Activated naive CD4-positive, alpha-beta T cell (primary cell): ENCODE results near the gene SERPINA12.

Experiments used
- DNase-seq, 4 experiments: peaks; one replicate each; lab custom pipeline; 2025; lab: John Stamatoyannopoulos, UW

SERPINA12 gene, protein sequence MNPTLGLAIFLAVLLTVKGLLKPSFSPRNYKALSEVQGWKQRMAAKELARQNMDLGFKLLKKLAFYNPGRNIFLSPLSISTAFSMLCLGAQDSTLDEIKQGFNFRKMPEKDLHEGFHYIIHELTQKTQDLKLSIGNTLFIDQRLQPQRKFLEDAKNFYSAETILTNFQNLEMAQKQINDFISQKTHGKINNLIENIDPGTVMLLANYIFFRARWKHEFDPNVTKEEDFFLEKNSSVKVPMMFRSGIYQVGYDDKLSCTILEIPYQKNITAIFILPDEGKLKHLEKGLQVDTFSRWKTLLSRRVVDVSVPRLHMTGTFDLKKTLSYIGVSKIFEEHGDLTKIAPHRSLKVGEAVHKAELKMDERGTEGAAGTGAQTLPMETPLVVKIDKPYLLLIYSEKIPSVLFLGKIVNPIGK

DNA sequence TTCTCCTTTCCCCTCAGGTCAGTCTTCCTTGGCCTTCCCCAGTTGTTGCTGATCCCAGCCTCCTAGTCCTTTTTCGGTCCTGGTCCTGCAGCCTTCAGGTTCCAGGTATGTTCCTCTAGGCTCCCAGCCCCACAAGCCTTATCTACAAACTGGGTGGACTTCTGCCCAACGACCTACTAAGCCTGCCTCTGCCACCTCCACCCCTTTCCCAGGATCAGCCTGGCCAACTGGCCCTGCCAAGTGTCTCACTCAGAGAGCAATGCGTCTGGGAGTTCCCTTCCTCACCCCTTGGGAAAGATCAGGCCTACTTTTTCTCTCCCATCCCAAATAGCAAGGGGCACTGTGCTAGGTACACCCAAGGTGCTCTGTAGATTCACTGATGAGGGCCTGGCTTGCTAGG lies at the start of gene SERPINA12:
Gene SERPINA12, minus strand, starts transcription at position 114 of the 400 bp plus-strand sequence. CDS start 11,072 bp downstream, outside the sequence.
- no peak for DNase-seq

DNA sequence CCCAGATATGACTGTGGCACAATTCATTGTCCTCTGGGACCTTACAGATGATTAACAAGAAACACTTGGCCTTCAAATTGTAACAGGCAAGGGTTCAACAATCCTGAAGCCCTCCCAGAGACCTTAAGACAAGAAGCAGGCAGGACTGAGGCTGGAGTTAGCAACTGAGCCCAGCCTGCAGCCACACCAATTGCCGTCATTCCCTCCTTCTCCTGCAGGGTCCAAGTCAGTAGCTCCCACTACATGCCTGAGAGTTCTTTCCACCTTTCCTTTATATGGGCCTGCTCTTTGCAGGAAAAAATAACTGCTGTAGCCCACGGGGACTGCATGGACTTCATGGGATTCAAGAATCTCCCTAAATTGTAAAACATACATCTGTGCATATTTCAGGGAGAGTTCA lies 49.6 kb upstream of the SERPINA12 start:
- DNase-seq: no peak

DNA sequence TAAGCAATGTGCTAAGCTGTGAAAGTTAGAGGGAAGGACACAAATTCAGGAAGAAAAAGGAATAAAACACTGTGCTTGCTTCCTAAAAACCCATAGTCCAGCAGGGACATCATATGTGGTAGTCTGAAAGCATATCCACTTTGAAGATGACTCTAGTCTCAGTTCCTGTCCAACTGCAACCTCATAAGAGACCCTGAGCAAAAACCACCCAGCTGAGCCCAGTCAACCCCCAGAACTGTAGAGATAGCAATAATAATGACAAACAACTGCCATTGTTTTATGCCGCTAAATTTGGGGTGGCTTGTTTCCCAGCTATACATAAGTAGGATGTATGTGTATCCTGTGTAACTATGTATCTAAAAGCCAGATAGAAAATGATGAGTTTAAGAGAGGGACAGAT lies 48.1 kb upstream of the SERPINA12 start:
- no peak for DNase-seq

DNA sequence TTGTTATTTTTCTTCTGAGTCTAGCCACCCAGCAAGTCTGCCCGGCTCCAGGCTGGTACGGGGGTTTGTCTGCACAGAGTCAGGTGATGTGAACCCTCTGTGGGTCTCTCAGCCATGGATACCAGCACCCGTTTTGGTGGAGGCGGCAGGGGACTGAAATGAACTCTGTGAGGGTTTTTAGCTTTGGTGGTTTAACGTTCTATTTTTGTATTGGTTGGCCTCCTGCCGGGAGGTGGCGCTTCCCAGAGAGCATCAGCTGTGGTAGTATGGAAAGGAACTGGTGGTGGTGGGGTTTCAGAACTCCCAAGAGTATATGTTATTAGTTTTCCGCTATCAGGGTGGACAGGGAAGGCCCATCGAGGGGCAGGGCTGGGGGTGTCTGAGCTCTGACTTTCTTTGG lies 46.7 kb upstream of the SERPINA12 start:
- no peak for DNase-seq

DNA sequence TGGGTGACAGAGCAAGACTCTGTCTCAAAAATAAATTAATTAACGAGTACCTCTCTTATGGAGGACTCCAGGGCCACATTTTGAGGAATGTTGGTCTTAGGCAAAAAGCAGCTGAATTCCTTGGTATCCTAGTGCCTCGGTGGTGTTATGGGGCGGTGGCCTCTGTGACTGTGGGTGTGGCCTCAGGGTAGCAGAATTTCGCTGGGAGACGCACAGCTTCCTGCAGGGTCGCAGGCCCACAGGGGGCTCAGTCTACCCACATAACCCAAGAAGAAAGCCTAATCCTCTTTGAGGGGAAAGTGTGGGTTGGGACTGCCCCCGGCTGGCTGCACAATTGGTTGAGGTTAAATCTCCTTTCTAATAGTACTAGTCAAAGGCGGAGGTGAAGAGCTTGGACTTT lies 40.8 kb upstream of the SERPINA12 start:
- DNase-seq: no peak

DNA sequence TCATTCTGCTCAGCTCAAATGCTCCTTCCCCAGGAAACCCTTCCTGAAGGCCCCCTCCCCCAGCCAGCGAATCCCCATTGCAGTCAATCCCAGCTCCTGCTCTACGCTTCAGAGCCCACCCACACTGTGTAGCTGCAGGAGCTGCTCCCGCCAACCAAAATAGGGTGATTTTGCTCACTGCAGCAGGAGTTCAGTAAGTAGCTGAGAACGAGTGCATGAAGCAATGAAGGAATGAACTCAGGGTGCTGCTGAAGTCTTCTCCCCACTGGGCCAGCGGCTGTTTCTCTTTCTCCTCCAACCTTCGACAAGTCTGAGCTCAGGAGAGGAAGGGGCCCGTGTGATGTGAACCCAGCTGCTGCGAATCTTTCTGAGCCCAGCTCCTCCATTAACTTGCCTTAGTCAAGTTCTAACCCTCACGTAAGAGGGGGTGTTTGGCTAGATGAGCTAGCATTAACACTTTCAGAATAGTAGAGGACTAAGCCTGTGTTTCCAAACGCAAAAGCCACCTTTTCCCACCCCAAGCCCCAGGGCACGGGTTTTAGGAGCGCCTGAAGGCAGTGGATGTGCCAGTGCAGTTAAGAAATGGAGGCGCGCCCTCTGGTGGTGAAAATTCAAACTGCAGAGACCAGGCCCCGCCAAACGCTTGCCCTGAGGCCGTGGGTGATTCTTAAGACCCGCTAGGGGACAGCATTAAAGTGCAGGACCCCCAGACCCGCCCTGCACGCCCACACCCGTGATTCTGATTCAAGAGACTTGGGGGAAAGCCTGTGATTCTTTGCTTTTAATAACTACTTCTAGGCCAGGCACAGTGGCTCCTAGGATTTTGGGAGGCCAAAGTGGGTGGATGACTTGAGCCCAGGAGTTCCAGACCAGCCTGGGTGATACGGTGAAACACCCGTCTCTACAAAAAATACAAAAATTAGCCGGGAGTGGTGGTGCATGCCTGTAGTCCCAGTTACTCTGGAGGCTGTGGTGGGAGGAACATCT lies 40.0 kb upstream of the SERPINA12 start:
- DNase-seq: peak; percentile 5 to 40 (median 6)

DNA sequence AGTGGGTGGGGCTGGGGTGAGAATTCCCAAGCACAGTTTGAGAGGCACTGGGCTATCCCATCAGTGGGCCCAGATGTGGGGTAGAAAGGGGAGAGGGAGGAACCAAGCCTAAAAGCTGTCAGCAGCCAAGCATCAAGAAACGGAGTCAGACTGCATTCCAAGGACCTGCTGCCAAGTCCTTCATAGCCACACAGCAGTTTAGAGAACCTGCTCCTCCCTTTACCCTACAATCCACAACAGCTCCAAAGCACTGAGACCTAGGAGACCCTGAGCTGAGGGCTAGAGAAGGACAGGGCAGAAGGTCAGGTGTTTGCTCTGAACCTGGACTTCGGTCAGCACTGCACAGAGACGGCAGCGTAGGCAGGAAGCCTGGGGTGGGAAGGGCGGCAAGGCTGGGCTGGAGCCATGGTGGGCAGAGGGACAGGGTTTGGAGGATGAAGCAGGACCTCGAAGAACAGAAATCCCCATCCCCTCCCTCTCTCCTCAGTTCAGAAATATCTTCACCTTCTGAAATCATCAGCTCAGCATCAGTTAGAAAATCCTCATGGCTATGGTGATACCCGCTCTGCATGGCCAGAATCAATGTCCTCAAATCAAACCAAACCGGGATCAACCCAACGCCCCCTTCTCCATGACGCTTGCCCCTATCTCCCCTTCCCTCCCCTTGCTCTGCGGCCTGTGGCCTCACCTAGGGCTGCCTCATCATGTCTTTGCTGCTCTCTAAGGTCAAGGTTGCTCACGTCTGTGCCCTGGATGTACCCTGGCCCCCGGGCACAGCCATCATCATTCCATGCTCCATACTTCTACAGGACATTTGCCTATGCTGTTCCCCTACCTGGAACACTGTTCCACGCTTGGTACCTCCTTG lies 39.1 kb upstream of the SERPINA12 start:
- no peak for DNase-seq

DNA sequence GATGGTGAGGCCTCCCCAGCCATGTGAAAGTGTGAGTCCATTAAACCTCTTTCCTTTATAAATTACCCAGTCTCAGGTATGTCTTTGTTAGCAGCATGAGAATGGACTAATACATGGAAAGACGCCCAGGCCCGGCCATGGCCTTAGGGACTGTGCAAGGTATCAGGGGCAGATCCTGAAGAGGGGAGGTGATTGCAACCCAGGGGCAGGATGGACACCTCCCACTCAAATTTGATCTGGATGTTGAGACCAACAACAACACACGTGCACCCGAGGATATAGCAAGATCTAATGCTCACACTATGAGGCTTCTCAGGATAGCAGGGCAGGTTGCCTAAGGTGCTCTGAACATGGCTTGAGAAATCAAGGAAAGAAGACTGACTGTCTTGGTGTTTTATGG lies 38.5 kb upstream of the SERPINA12 start:
- no peak for DNase-seq

DNA sequence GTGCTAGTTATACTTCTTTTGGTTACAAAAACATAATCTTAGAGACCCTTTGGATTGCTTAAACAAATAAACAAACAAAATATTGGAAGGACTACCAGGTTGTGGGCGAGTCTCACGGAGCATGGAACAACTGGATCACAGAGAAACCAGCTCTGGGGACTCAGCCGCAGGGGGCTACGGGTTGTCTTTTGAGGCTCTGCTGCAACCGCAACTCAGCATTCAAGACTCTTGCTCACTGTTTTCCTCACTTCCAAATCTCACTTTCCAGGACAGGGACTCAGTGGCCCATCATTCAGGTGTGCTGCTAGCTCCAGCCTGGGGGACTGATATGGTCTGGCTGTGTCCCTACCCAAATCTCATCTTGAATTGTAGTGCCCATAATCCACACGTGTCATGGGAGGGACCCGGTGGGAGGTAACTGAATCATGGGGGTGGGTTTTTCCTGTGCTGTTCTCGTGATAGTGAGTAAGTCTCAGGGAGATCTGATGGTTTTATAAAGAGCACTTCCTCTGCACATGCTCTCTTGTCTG lies 37.9 kb upstream of the SERPINA12 start:
- DNase-seq: no peak

DNA sequence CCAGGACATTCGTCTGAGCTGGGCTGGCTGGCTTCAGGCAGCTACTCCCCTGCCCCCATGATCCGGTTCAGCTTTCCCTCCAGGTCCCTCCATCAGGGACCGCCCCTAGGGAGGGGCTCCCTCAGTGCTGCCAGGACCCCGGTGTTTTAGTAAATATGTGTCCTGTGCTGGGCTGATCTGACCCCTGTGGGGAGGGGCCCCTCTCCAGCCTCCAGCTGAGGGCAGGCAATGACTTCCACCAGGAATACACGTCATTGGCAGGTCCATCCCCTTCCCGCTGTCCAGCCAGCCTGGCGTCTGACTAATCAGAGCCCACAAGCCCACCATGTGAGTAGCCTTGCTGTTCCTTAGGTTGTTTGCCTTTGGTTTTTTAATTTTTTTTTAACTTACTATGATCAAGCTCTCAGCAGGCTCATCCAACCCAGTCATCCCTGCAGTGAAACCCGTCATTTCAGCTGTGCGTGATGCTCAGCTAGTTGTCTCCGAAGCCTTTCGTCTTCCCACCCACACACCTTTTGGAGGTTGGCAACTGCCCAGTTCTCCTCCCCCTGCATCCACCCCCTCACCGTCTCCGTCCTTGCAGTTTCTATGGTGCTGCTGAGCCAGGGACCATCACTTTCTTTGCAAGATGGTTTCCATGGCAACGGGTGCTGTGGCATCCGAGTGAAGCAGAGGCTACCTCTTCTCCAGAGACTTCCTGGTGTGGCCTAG lies 36.0 kb upstream of the SERPINA12 start:
- DNase-seq: no peak

DNA sequence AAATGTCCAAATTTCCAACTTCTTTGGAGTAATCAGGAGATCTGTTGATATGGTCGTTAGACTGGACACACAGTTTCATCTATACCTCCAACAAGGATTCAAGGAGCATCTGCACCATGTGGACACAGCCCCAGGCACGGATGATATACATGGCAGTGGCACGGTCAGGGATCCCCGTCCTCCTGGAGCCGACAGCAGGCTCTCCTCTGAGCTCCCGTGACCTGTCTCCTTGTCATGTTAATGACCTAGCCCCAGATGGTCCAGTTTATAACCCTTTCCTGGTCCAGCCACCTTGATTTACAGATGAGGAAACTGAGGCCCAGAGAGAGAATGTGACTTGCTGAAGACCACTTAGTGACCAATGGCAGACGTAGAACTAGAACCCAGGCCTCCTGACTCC lies 35.5 kb upstream of the SERPINA12 start:
- DNase-seq: no peak

DNA sequence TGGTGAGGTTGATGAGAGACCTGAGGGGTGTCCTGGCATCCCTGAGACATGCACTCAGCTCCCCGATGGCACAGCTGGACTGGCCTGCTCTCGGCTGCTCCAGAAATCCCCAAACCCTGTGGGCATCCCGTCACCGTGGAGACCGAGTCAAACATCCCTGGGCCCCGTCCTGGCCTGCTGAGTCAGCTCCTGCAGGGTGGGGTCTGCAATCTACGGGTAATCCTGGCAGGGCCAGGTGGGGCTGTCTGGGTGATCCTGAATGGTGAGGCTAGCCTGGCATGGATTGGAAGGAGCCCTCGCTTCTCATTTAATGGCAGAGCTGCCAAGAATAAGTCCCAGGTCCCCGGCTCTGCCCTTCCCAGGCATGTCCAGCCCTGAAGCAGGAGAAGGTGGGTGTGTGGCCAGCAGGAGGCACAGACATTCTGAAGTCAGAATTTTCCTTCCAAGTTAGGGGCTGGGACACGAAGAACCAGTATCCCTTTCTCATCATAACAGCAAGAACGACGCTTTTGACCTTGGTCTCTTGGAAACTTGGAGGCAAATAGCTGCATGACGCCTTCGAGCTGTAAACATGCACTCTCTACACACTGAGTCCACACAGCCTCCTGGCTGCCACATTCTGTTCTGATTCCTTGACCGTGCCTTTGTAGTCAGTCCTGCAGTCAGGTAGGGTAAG lies 34.3 kb upstream of the SERPINA12 start:
- no peak for DNase-seq

DNA sequence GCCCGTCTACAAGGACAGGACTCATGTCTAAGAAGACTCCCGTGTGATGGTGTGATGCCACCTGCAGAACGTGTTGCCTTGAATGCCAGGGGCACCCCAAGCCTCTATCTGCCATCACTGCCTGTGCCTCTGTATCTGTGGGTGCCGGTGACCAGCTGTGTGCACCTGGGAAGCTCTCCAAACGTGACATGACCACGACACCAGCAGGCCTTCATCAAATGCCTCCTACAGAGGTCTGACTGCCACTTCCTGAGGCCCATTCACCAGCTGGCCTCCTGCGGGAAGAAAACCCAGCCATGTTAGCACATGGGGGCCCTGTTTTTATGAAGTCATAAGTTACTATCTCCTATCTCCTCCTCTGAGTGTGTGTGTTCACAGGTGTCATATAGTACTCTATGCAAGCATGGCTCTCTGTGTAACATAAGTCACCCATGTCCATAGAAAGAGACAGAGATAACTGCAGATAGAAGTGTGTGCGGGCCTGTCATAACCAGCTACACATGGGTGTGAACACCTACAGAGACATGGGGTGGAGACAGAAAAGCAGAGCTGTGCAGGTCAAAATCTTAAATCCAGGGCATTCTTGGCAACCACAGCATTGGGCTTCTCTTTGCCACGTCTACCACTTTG lies 33.7 kb upstream of the SERPINA12 start:
- no peak for DNase-seq

DNA sequence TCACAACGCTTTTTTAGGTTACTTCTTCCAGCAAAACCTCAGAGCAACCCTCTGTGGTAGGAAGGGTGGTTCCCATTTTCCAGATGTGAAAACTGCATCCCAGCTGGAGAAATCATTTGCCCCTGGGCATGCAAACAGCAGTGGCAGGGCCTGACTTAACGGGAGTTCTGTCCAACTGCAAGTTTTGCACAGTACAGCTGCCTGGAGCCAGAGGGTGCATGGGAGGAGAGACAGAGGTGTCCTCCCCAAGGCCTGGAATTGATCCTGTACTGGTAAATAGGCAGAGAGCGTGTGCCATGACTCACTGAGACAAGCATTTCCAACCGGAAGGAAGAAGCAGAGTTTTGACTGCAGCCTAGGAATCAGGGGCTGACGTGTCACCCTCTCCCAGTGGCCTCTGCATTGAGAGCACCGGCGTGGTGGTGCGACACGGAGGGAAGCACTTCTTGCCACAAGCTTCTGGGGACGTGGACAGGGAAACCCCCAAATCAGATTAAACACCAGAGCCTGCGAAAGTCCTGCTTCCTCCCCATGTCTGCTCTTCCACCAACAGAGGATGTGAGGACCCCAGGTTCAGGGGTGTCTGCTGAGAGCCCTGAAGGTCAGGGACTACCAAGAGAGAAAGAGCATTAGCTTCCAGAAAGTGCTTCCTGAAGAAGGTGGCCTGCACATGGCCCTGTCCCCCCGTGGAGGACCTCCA lies 33.0 kb upstream of the SERPINA12 start:
- no peak for DNase-seq

DNA sequence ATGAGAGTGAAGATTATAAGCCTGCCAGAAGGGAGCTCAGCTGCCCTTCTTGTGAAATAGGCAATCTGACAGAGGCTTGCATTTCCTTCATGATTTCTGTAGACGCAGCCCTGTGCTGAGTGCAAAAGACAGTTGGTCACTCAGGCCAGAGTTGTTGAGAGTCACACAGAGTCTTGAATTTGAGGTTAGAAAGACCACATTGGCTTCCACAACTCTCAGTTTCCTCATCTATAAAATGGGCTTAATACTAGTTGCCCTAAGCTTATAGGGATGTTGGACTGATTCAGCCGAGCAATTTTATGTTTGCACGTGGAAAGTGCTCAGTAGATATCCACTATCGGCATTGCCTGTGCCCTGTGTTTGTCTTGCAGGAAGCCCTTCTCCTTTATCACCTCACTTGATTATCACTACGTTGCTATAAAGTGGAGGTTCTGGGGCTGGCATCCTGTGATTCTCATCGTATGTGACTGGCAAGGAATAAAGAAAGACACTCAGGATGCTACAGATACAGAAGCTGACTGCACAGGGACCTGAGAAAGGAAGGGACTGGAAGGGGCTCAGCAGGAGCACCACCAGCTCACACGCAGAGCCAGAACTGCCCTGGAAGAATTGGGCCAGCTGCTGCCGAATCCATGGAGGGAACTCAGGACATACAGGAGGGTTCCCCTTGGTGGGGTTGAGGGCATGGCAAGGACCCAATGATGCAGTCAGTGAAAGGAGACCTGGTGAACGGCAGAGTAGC lies 32.1 kb upstream of the SERPINA12 start:
- no peak for DNase-seq

DNA sequence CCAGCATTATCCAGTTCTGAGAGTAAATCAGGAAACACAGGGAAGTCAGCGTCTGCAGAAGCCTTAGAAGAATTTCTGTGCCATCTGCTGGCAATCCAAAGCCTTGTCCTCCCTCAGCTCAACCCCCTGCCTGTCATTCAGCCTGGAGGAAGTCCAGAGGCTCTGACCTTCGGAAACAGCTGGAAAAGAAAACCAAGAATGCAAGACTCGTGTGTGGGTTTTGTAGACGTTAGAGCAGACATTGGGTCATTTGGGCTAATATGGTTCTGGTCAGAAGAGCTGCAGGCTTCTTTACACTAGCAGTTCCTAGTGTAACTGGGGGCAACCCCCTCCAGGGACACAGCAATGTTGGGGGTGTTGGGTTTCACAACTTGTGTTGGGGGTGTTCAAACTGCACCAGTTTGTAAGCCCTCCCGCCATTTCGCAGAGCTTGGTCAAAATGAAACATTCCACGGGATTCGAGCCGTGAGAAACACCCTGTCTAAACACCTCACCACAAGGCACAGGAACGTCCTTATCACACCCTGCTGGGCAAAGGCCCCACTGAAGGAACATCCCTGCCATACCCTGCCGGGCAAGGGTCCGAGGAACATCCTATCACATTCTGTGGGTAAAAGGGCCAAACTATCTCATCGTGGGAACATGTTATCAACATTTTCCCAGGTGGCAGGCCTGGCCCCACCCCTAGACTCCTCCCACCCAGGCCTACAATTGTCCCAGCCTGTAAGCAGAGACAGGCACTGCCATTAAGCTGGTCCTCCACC lies 30.9 kb upstream of the SERPINA12 start:
- no peak for DNase-seq

DNA sequence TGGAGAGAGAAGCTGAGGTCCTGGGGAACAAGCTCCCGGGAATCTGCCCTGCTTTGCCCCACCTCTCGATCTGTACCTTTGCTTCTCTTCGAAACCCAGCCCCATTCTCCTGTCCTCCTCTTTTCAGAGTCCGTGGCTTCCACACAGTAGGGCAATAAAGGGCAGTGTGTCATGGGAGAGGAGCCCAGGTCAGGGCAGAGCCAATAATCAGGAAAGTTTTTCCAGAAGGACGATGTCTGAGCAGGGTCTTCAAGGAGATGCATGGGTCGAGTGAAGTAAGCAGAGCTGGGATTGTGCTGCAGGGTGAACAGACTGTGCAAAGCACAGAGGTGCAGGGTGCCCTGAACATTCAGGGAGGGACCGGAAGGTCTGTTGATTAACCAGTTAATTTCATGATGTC lies 29.9 kb upstream of the SERPINA12 start:
- no peak for DNase-seq
